GM12878 (cell line): Measurements from ENCODE around the gene HMGN5. TPM values are rescaled to one million over a fixed set of nuclear protein-coding genes. Genes with fewer than 3 reads are reported as not detected.

Experiments used
- ATAC-seq: fragments of 200-7000 bp; cut with Tn5 transposase; 3 replicates; pipeline ENCODE4 v1.9.1; 2020; ENCODE audit warnings: mild to moderate bottlenecking, moderate library complexity
- BruUV-seq: library from RNA; stranded (reverse); fragments of 400-500 nt; replicated peaks from 2 replicates; lab custom pipeline; 2021; lab: Mats Ljungman, UMichigan
- CTCF ChIA-PET: fragments of 300-600 bp; sonication (Branson Sonifier 250); formaldehyde crosslinking; extraction: SDS; loops from one replicate; lab custom pipeline; 2021; ENCODE audit warnings: inconsistent platforms; lab: Yijun Ruan, JAX
- POLR2A ChIA-PET: fragments of 350-600 bp; formaldehyde crosslinking; extraction: SDS; loops from one replicate; lab custom pipeline; 2021; ENCODE audit warnings: inconsistent platforms; lab: Charles Lee
- RAD21 ChIA-PET: fragments of 300-600 bp; sonication (Branson Sonifier 250); formaldehyde crosslinking; loops from one replicate; lab custom pipeline; 2023; ENCODE audit warnings: antibody characterized with exemption; ENCODE audit not compliant: unreplicated experiment; lab: Charles Lee
- SMC1A ChIA-PET: fragments of 300-600 bp; sonication (Branson Sonifier 250); formaldehyde crosslinking; loops from one replicate; lab custom pipeline; 2023; ENCODE audit not compliant: unreplicated experiment, uncharacterized antibody; lab: Charles Lee
- DNase-seq: peaks from one replicate; pipeline ENCODE4 v3.0.0-alpha.2; 2011; ENCODE audit warnings: low read depth, low spot score
- FAIRE-seq: peaks from 3 replicates; lab custom pipeline; 2011; peaks lifted over from hg19 to GRCh38; lab: Jason Lieb, UNC
- H2AFZ ChIP-seq: 2 replicates; pipeline ENCODE4 v1.6.0; 2011; ENCODE audit warnings: low read depth, low read length, control low read depth; ENCODE audit not compliant: control insufficient read depth
- H3K27ac ChIP-seq: 2 replicates; pipeline ENCODE4 v1.5.1; 2011; ENCODE audit warnings: control low read depth; ENCODE audit not compliant: control insufficient read depth, insufficient read depth
- H3K27me3 ChIP-seq, 2 experiments: replicated peaks in 1 of 2; 2 replicates each; pipeline versions ENCODE4 v1.6.0 to v1.6.1; 2011; ENCODE audit warnings: low read length in 1 of 2; ENCODE audit not compliant: control insufficient read depth in 2 of 2, insufficient read depth in 2 of 2
- H3K36me3 ChIP-seq, 2 experiments: 2 replicates each; pipeline ENCODE4 v1.5.1; 2011; ENCODE audit warnings: low read length in 1 of 2; ENCODE audit not compliant: control insufficient read depth in 2 of 2, insufficient read depth in 2 of 2
- H3K4me1 ChIP-seq: 2 replicates; pipeline ENCODE4 v1.6.1; 2011; ENCODE audit warnings: mild to moderate bottlenecking, low read length, moderate library complexity, mixed read lengths; ENCODE audit not compliant: control insufficient read depth, insufficient read depth
- H3K4me2 ChIP-seq: 2 replicates; pipeline ENCODE4 v1.6.0; 2011; ENCODE audit warnings: control low read depth; ENCODE audit not compliant: control insufficient read depth, insufficient read depth
- H3K4me3 ChIP-seq: fragments of 200-600 bp; sonication (generic); 2 replicates; pipeline ENCODE4 v1.5.1; 2016
- H3K79me2 ChIP-seq: 2 replicates; pipeline ENCODE4 v1.6.0; 2011; ENCODE audit warnings: low read length; ENCODE audit not compliant: control insufficient read depth, insufficient read depth
- H3K9ac ChIP-seq: 2 replicates; pipeline ENCODE4 v1.8.0; 2011; ENCODE audit warnings: low read length, control low read depth, mixed read lengths; ENCODE audit not compliant: control insufficient read depth, insufficient read depth
- H3K9me3 ChIP-seq: replicated peaks from 3 replicates; pipeline ENCODE4 v1.5.1; 2011; ENCODE audit warnings: mild to moderate bottlenecking, low read length; ENCODE audit not compliant: control insufficient read depth, insufficient read depth
- H4K20me1 ChIP-seq: 2 replicates; pipeline ENCODE4 v1.6.0; 2011; ENCODE audit not compliant: control insufficient read depth, insufficient read depth
- CHD4 ChIP-seq: fragments of 200-600 bp; sonication (generic); IDR thresholded peaks from 2 replicates; pipeline ENCODE4 v1.6.1; 2016; ENCODE audit warnings: mild to moderate bottlenecking
- IKZF1 ChIP-seq: fragments of 450-650 bp; conservative IDR thresholded peaks from 2 replicates; pipeline ENCODE4 v1.6.1; 2017; ENCODE audit warnings: antibody characterized with exemption, mild to moderate bottlenecking
- MTA2 ChIP-seq: fragments of 450-650 bp; IDR thresholded peaks from 2 replicates; pipeline ENCODE4 v1.6.1; 2016; ENCODE audit warnings: low read depth, mild to moderate bottlenecking, moderate library complexity
- POU2F2 ChIP-seq: IDR thresholded peaks from 3 replicates; pipeline ENCODE4 v1.6.1; 2011; ENCODE audit warnings: low read depth, mild to moderate bottlenecking, low read length, borderline replicate concordance
- RUNX3 ChIP-seq: IDR thresholded peaks from 2 replicates; pipeline ENCODE4 v1.6.1; 2012; ENCODE audit warnings: low read length, inconsistent platforms
- WGBS: methylation state at CpG from one replicate; pipeline ENCODE4 v1.1.6; 2016; ENCODE audit warnings: low lambda C conversion rate; ENCODE audit not compliant: insufficient replicate concordance, insufficient coverage; ENCODE audit errors: missing lambda C conversion rate; 5-methylcytosine and 5-hydroxymethylcytosine counted together
- in situ Hi-C: fragments of 300-500 bp; cut with MboI; formaldehyde crosslinking; loops from 9 replicates; pipeline ENCODE4 v1.14.3; 2018; ENCODE audit warnings: mixed read lengths
- intact Hi-C: fragments of 100-400 bp; cut with micrococcal nuclease; formaldehyde crosslinking; loops from one replicate; pipeline ENCODE4 v1.14.2; 2022; ENCODE audit not compliant: unreplicated experiment
- polyA plus RNA-seq, 11 experiments: library from polyadenylated mRNA; depleted of rRNA in 4 of 11; unstranded in 6 of 11; stranded (reverse) in 5 of 11; fragments of >200 nt; fragmentation: Nextera tagmentation in 4 of 11; fragmentation: Illumina TruSeq in 1 of 11; extraction: Ambion mirVana in 4 of 11; extraction: Trizol in 1 of 11; gene quantifications; 1 replicate in 1 of 11; 2 replicates in 10 of 11; pipeline versions ENCODE4 v1.2.1 to v1.2.3, GENCODE V29; 2011 to 2016; ENCODE audit warnings: inconsistent platforms in 2 of 11, missing spikeins in 2 of 11, low read depth in 1 of 11
- total RNA-seq, 4 experiments: library from RNA; depleted of rRNA in 3 of 4; stranded (reverse); fragments of >200 nt in 3 of 4; fragmentation: Illumina TruSeq in 1 of 4; extraction: Trizol in 1 of 4; gene quantifications; 2 replicates each; pipeline versions ENCODE4 v1.2.1 to v1.2.3, GENCODE V29; 2013 to 2021
- TF ChIP-seq, protein P1 (sequence below): fragments of 450-650 bp; formaldehyde crosslinking; IDR thresholded peaks from 2 replicates; pipeline ENCODE4 v1.5.0; 2022; ENCODE audit warnings: mild to moderate bottlenecking, missing genetic modification characterization
- TF ChIP-seq, protein P2 (sequence below): IDR thresholded peaks from 2 replicates; pipeline ENCODE4 v1.6.1; 2012; ENCODE audit warnings: mild to moderate bottlenecking, low read depth, low read length

Gene HMGN5
- total and polyA plus RNA-seq, 10 of the 15 experiments (the other 5 are each of a cell fraction or from before 2014, with no cell fraction given) = 3.5 to 93.6 (median 29.7) TPM

DNA sequence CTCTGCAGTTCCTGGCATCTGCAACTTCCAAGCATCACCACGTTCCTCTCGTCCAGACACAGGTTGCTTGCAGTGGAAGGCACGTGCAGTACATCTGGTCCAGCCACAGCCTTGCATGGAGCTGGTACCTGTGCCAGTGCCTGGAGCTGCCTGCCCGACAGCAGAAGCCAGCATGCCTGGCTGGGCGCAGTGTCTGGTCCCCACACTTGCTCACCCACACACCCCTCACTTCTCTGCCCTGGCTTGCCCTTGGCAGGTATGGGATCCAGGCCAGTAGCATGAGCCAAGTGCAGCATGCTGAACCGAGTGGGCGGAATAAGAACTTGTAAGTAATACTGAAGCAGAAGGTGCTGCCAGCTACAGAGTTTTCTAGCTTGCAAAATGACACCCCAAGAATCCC is 40.0 kb upstream of the HMGN5 start:
- Histone ChIP-seq H3K9ac (no peak overlapping the region), H3K27ac (no peak overlapping the region), H3K4me1 (no peaks in the 10 kb centered on the region), H3K4me3 (no peak overlapping the region), H4K20me1 (no peaks in the 10 kb centered on the region), H3K79me2 (no peaks in the 10 kb centered on the region), H3K36me3 (peaks cover 2 to 3% of the 10 kb centered on the region in 2 experiments; a peak in 3 of 4 replicates), H3K4me2 (no peak overlapping the region), H2AFZ (no peak overlapping the region), H3K27me3 (no peaks in the 10 kb centered on the region), H3K9me3 (peaks cover 10% of the 10 kb centered on the region; the same call in 2 of the 3 replicates)
- FAIRE-seq (no peak), DNase-seq (no peak), ATAC-seq (no peak)
- RAD21 ChIA-PET = no interaction called here
- TF ChIP-seq, protein P1, sequence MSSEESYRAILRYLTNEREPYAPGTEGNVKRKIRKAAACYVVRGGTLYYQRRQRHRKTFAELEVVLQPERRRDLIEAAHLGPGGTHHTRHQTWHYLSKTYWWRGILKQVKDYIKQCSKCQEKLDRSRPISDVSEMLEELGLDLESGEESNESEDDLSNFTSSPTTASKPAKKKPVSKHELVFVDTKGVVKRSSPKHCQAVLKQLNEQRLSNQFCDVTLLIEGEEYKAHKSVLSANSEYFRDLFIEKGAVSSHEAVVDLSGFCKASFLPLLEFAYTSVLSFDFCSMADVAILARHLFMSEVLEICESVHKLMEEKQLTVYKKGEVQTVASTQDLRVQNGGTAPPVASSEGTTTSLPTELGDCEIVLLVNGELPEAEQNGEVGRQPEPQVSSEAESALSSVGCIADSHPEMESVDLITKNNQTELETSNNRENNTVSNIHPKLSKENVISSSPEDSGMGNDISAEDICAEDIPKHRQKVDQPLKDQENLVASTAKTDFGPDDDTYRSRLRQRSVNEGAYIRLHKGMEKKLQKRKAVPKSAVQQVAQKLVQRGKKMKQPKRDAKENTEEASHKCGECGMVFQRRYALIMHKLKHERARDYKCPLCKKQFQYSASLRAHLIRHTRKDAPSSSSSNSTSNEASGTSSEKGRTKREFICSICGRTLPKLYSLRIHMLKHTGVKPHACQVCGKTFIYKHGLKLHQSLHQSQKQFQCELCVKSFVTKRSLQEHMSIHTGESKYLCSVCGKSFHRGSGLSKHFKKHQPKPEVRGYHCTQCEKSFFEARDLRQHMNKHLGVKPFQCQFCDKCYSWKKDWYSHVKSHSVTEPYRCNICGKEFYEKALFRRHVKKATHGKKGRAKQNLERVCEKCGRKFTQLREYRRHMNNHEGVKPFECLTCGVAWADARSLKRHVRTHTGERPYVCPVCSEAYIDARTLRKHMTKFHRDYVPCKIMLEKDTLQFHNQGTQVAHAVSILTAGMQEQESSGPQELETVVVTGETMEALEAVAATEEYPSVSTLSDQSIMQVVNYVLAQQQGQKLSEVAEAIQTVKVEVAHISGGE = no peak
- no peak for TF ChIP-seq POU2F2
- TF ChIP-seq RUNX3 = no peak
- no peak for TF ChIP-seq CHD4
- TF ChIP-seq, protein P2, sequence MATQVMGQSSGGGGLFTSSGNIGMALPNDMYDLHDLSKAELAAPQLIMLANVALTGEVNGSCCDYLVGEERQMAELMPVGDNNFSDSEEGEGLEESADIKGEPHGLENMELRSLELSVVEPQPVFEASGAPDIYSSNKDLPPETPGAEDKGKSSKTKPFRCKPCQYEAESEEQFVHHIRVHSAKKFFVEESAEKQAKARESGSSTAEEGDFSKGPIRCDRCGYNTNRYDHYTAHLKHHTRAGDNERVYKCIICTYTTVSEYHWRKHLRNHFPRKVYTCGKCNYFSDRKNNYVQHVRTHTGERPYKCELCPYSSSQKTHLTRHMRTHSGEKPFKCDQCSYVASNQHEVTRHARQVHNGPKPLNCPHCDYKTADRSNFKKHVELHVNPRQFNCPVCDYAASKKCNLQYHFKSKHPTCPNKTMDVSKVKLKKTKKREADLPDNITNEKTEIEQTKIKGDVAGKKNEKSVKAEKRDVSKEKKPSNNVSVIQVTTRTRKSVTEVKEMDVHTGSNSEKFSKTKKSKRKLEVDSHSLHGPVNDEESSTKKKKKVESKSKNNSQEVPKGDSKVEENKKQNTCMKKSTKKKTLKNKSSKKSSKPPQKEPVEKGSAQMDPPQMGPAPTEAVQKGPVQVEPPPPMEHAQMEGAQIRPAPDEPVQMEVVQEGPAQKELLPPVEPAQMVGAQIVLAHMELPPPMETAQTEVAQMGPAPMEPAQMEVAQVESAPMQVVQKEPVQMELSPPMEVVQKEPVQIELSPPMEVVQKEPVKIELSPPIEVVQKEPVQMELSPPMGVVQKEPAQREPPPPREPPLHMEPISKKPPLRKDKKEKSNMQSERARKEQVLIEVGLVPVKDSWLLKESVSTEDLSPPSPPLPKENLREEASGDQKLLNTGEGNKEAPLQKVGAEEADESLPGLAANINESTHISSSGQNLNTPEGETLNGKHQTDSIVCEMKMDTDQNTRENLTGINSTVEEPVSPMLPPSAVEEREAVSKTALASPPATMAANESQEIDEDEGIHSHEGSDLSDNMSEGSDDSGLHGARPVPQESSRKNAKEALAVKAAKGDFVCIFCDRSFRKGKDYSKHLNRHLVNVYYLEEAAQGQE = no peak
- no peak for TF ChIP-seq MTA2
- no peak for TF ChIP-seq IKZF1
- 54% methylated on average over 7 of the region's 7 CpGs for WGBS
- BruUV-seq = no TSS peak
- POLR2A ChIA-PET = no interaction called here
- CTCF ChIA-PET = no interaction called here
- intact Hi-C loops (no loop called here), in situ Hi-C loops (no loop called here)
- SMC1A ChIA-PET = no interaction called here
